SK-N-MC (cell line): ENCODE results near the gene EEFSEC.

Experiments used
- DNase-seq: peaks from one replicate; pipeline ENCODE4 v3.0.0-alpha.2; 2011; ENCODE audit warnings: low read depth, low spot score
- H3K27ac ChIP-seq: fragments of 200-600 bp; sonication (generic); 2 replicates; pipeline ENCODE4 v1.5.1; 2016; ENCODE audit warnings: mixed run types
- H3K36me3 ChIP-seq: fragments of 200-600 bp; sonication (generic); 2 replicates; pipeline ENCODE4 v1.6.1; 2017; ENCODE audit warnings: antibody characterized with exemption, low read length, mixed read lengths; ENCODE audit not compliant: insufficient read depth
- H3K4me3 ChIP-seq: fragments of 200-600 bp; sonication (generic); 2 replicates; pipeline ENCODE4 v1.5.1; 2016
- H3K9ac ChIP-seq: fragments of 200-600 bp; sonication (generic); 2 replicates; pipeline ENCODE4 v1.8.0; 2017; ENCODE audit warnings: mixed run types, mixed read lengths; ENCODE audit not compliant: insufficient read length
- H3K9me3 ChIP-seq: fragments of 200-600 bp; sonication (generic); 2 replicates; pipeline ENCODE4 v1.6.1; 2017; ENCODE audit warnings: low read depth, mild to moderate bottlenecking, antibody characterized with exemption, low read length, moderate library complexity, mixed read lengths
- EZH2 ChIP-seq: fragments of 200-600 bp; sonication (generic); IDR thresholded peaks from one replicate; pipeline ENCODE4 v1.6.1; 2017; ENCODE audit warnings: antibody characterized with exemption
- FOXP2 ChIP-seq: optimal IDR thresholded peaks from 2 replicates; pipeline ENCODE3; 2011; ENCODE audit warnings: mild to moderate bottlenecking, moderate library complexity; ENCODE audit not compliant: insufficient read depth; ENCODE audit errors: extremely low read length, control extremely low read depth
- POLR2AphosphoS5 ChIP-seq: IDR thresholded peaks from 2 replicates; pipeline ENCODE4 v1.6.1; 2012; ENCODE audit warnings: mild to moderate bottlenecking, low read depth, low read length, borderline replicate concordance

Gene EEFSEC

GRCh38 chr3:128431803-128432300, 278.6 kb downstream of the EEFSEC start:
- Histone ChIP-seq H3K4me3 (no peak overlapping the region), H3K9ac (no peak overlapping the region), H3K27ac (no peak overlapping the region), H3K9me3 (no peaks in the 10 kb centered on the region), H3K36me3 (no peaks in the 10 kb centered on the region)
- TF ChIP-seq POLR2AphosphoS5 = no peak
- no peak for TF ChIP-seq FOXP2
- no peak for TF ChIP-seq EZH2
- no peak for DNase-seq

GRCh38 chr3:128432301-128432970, 279.2 kb downstream of the EEFSEC start:
- Histone ChIP-seq H3K27ac (no peak overlapping the region), H3K9me3 (no peaks in the 10 kb centered on the region), H3K36me3 (no peaks in the 10 kb centered on the region), H3K9ac (no peak overlapping the region), H3K4me3 (no peak overlapping the region)
- TF ChIP-seq POLR2AphosphoS5 (no peak), FOXP2 (no peak), EZH2 (no peak)
- DNase-seq = no peak

DNA sequence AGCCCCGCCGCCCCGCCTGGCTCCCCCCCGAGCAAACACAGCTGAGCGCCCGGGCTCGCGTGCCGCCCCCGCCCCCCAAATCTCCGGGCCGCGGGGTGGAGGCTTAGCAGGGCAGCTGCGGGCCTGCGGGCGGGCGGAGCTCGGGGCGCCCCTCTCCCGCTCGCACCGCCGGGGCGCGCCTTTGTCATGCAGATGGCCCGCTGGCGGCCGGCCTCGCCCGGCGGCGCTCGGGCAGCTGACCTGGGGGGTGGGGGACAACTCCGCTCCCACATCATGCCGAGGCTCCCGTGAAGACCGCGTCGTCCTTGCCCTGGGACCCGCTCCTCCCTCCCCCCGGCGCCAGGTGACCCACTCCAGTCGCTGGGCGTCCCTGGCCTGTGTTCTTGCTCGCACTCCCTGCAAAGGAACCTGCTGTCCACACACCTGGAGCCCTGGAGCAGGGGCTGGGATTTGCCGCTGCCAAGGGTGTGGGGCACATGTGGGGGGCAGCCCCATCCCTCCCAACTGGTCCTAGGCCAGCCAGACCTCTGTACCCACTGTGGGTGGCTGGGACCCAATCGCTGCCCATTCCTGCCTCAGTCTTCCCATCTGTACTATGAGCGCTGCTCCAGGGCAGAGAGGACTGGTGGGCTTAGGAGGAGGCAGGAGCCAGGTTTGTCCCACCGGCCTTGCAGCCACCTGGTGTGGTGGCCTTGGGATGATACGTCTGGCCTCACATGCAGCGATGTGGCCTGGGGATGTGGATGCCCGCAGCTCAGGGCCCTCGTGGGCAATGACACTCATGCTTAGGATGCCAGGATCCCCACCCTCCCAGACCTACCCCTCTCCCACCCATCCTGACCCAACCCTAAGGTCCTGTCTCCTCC, 279.9 kb downstream of the EEFSEC start:
- no peak overlapping the region for H3K4me3 ChIP-seq

GRCh38 chr3:128433837-128434165, 280.5 kb downstream of the EEFSEC start:
- DNase-seq = no peak
- Histone ChIP-seq H3K9ac (no peak overlapping the region), H3K4me3 (no peak overlapping the region), H3K9me3 (no peaks in the 10 kb centered on the region), H3K36me3 (no peaks in the 10 kb centered on the region), H3K27ac (no peak overlapping the region)
- TF ChIP-seq POLR2AphosphoS5 (no peak), FOXP2 (no peak), EZH2 (no peak)

More for the DNA sequence above, 279.9 kb downstream of the EEFSEC start:
- H3K9me3 ChIP-seq = no peaks in the 10 kb centered on the region
- H3K36me3 ChIP-seq = no peaks in the 10 kb centered on the region
- H3K27ac ChIP-seq = no peak overlapping the region
- no peak for DNase-seq
- no peak for TF ChIP-seq POLR2AphosphoS5
- TF ChIP-seq EZH2 = no peak
- no peak for TF ChIP-seq FOXP2
- no peak overlapping the region for H3K9ac ChIP-seq

GRCh38 chr3:128434524-128434923, 281.2 kb downstream of the EEFSEC start:
- DNase-seq = no peak
- no peak overlapping the region for H3K4me3 ChIP-seq
- no peaks in the 10 kb centered on the region for H3K36me3 ChIP-seq
- TF ChIP-seq EZH2 = no peak
- TF ChIP-seq FOXP2 = no peak
- TF ChIP-seq POLR2AphosphoS5 = no peak
- no peaks in the 10 kb centered on the region for H3K9me3 ChIP-seq
- no peak overlapping the region for H3K9ac ChIP-seq
- no peak overlapping the region for H3K27ac ChIP-seq

DNA sequence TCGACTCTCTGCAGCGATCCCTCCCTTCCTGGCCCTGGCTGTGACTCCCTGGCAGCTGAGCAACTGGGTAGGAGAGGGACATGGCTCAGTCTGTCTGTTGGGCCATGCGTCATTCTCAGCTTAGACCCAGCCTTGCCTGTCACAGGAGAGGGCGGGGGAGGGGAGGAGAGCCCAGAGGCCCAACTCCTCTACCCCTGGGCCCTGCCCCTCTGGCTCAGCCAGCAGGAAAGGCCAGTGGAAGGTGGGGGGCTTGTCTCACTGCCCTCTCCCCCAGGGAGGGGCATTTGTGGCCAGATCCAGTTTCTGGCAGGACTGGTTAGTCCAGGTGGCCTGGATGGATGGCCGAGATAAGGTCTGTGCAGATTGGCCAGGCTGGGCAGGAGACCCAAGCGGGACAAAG, 281.8 kb downstream of the EEFSEC start:
- Histone ChIP-seq H3K36me3 (no peaks in the 10 kb centered on the region), H3K9ac (no peak overlapping the region), H3K27ac (no peak overlapping the region), H3K4me3 (no peak overlapping the region), H3K9me3 (no peaks in the 10 kb centered on the region)
- no peak for TF ChIP-seq FOXP2
- TF ChIP-seq EZH2 = no peak
- no peak for TF ChIP-seq POLR2AphosphoS5
- DNase-seq = no peak

GRCh38 chr3:128435561-128435960, 282.3 kb downstream of the EEFSEC start:
- Histone ChIP-seq H3K27ac (no peak overlapping the region), H3K4me3 (no peak overlapping the region), H3K36me3 (no peaks in the 10 kb centered on the region), H3K9me3 (no peaks in the 10 kb centered on the region), H3K9ac (no peak overlapping the region)
- no peak for DNase-seq
- no peak for TF ChIP-seq POLR2AphosphoS5
- TF ChIP-seq EZH2 = no peak
- no peak for TF ChIP-seq FOXP2

GRCh38 chr3:128436214-128436613, 282.9 kb downstream of the EEFSEC start:
- Histone ChIP-seq H3K27ac (no peak overlapping the region), H3K9ac (no peak overlapping the region), H3K36me3 (no peaks in the 10 kb centered on the region), H3K9me3 (no peaks in the 10 kb centered on the region), H3K4me3 (no peak overlapping the region)
- no peak for TF ChIP-seq FOXP2
- no peak for TF ChIP-seq EZH2
- TF ChIP-seq POLR2AphosphoS5 = no peak
- no peak for DNase-seq

DNA sequence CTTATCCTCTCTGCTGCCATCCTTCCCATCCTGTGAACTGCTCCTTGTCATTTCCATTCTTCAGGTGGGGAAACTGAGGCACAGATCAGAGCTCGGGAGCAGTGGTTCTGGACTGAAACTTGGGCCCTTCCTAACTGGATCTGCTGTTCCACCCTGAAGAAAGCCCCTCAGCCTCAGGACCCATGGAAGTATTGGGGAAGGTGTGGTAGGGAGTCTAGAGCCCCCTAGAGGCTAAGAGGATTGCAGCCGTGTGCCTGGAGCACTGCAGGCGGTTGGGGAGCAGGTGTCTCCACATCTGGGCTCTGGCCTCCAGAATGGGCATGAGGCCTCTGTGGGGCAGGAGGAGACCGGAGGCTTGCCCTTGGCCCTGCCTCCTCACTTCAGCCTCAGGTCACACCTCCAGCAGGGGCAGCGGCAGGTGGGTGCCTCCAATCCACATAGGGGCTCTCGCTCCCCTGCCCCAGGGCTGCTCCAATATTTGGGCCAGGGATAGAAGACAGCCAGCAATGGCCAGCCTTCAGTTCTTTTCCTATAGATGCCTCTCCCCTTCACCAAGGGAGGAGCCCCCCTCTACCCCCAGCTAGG, 285.3 kb downstream of the EEFSEC start:
- H3K36me3 ChIP-seq = no peaks in the 10 kb centered on the region
- DNase-seq = no peak
- no peak overlapping the region for H3K27ac ChIP-seq
- no peaks in the 10 kb centered on the region for H3K9me3 ChIP-seq
- no peak for TF ChIP-seq EZH2
- no peak for TF ChIP-seq FOXP2
- TF ChIP-seq POLR2AphosphoS5 = no peak
- no peak overlapping the region for H3K9ac ChIP-seq
- H3K4me3 ChIP-seq = no peak overlapping the region
